Measurements from ENCODE around the gene TNRC6C. TPM values are rescaled to one million over a fixed set of nuclear protein-coding genes. Genes with fewer than 3 reads are reported as not detected.

The TNRC6C gene
- total RNA-seq, 3 donors from 2014 or later: 14.1 to 21.7 (median 21.6) TPM

DNA sequence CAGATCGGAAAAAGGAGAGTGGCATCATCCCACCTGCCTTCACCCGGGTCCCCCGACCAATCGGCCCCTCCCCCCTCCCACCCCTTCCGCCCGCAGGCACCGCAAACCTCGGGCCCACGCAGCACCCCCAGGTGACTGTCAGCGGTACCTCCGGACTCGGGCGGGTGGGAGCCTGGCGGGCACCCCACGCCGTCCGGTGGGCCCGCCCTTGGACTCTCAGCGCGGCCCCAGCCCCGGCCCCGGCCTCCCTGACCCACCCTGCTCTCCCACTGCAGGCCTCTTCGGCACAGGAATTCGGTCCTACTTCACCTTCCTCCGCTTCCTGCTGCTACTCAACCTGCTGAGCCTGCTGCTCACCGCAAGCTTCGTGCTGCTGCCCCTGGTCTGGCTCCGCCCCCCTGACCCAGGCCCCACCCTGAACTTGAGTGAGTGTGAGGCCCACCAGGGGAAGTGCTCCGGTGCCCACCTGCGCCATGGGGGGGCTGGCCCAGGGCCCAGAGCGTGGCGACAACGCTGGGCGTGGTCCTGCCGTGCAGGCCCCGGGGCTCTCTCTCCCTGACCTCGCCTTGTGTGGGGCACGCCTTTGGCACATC, 173.7 kb downstream of the TNRC6C start:
- Histone ChIP-seq H3K36me3 (no peaks in the 10 kb centered on the region), H3K27me3 (no peaks in the 10 kb centered on the region), H3K4me1 (peaks cover 0 to 5% of the 10 kb centered on the region in 2 donors), H3K9me3 (no peaks in the 10 kb centered on the region), H3K27ac (peak overlapping the region; percentile 64 to 74), H3K4me3 (peak overlapping the region; percentile 22 to 65 (median 47))
- intact Hi-C loops (cut with DNase I; ENCODE audit: low total_unique reads): no loop called here
- peak in 1 of 2 donors; percentile 69 for DNase-seq (ENCODE audit: low spot score in 2 of 2)
- TF ChIP-seq CTCF (IDR thresholded peaks at IDR 0.05) (no peak), POLR2A (IDR thresholded peaks at IDR 0.05) (no peak), POLR2AphosphoS5 (IDR thresholded peaks at IDR 0.05) (no peak)

- intact Hi-C loops (cut with DNase I; ENCODE audit: low total_unique reads): no loop called here
- no peak for TF ChIP-seq POLR2AphosphoS5 (IDR thresholded peaks at IDR 0.05)
- no peak for TF ChIP-seq CTCF (IDR thresholded peaks at IDR 0.05)
- TF ChIP-seq POLR2A (IDR thresholded peaks at IDR 0.05): no peak
- DNase-seq (ENCODE audit: low spot score in 2 of 2): no peak
- Histone ChIP-seq H3K4me1 (peaks cover 0 to 5% of the 10 kb centered on the region in 2 donors), H3K4me3 (peak overlapping the region in 1 of 3 donors; percentile 47), H3K27ac (peak overlapping the region; percentile 64 to 74), H3K9me3 (no peaks in the 10 kb centered on the region), H3K27me3 (no peaks in the 10 kb centered on the region), H3K36me3 (no peaks in the 10 kb centered on the region)
Observed at GRCh38 chr17:78132767-78133178, 174.3 kb downstream of the TNRC6C start.

- H3K27ac ChIP-seq: no peak overlapping the region
- intact Hi-C loops (cut with DNase I; ENCODE audit: low total_unique reads): no loop called here
- H3K27me3 ChIP-seq: no peaks in the 10 kb centered on the region
- TF ChIP-seq POLR2A (IDR thresholded peaks at IDR 0.05) (no peak), POLR2AphosphoS5 (IDR thresholded peaks at IDR 0.05) (no peak), CTCF (IDR thresholded peaks at IDR 0.05) (no peak)
- H3K36me3 ChIP-seq: no peaks in the 10 kb centered on the region
- no peak overlapping the region for H3K4me3 ChIP-seq
- no peaks in the 10 kb centered on the region for H3K9me3 ChIP-seq
- DNase-seq (ENCODE audit: low spot score in 2 of 2): no peak
- H3K4me1 ChIP-seq: peaks cover 0 to 5% of the 10 kb centered on the region in 2 donors
Observed at GRCh38 chr17:78133179-78133951, 174.9 kb downstream of the TNRC6C start.

DNA sequence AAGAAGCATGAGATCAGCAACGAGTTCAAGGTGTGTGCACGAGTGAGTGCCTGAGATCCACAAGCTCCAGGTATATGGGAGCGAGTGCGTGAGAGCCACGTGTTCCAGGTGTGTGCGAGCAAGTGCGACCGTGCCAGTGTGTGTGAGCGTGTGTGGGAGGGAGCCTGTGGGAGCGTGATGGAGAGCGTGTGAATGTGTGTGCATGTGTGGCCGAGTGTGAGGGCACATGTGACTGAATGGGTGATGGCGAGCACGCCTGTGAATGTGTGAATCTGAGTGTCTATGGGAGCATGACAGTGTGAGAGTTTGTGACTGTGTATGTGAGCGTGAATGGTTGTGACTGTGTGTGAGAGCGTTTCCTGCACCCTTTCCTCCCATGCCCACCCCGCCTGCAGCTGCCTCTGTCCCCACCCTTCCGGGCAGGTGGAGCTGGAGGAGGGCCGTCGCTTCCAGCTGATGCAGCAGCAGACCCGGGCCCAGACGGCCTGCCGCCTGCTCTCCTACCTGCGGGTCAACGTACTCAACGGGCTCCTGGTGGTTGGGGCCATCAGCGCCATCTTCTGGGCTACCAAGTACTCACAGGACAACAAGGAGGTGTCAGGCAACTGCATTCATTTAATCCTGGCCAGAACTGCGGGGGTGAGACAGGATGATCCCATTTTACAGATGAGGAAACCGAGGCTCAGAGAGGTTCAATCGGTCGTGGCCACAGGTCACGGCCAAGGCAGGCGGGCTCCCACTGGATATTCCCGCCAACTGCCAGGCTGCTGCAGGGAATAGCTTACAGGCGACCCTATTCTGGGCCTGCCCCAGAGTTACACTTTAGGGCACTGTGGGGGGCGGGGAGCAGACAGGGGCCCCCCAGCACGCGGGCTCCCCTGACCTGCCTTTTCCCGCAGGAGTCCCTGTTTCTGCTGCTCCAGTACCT, 175.7 kb downstream of the TNRC6C start:
- H3K36me3 ChIP-seq: no peaks in the 10 kb centered on the region
- no peak for DNase-seq (ENCODE audit: low spot score in 2 of 2)
- no peak overlapping the region for H3K4me3 ChIP-seq
- H3K27me3 ChIP-seq: no peaks in the 10 kb centered on the region
- peaks cover 0 to 5% of the 10 kb centered on the region in 2 donors for H3K4me1 ChIP-seq
- no peaks in the 10 kb centered on the region for H3K9me3 ChIP-seq
- TF ChIP-seq POLR2A (IDR thresholded peaks at IDR 0.05): no peak
- no peak for TF ChIP-seq POLR2AphosphoS5 (IDR thresholded peaks at IDR 0.05)
- peak in 2 of 3 donors; percentile 41 to 49 for TF ChIP-seq CTCF (IDR thresholded peaks at IDR 0.05)
- H3K27ac ChIP-seq: no peak overlapping the region
- intact Hi-C loops (cut with DNase I; ENCODE audit: low total_unique reads): no loop called here

Measured in breast epithelium (tissue), 4 donors.